Measurements from ENCODE around the gene PRKN.

- TF ChIP-seq CTCF (IDR thresholded peaks at IDR 0.05) = no peak
- no peak for TF ChIP-seq POLR2A (IDR thresholded peaks at IDR 0.05)
Measured at GRCh38 chr6:162187168-162187935, 540.2 kb downstream of the PRKN start.
